NCI-H2227 (cell line): ENCODE measurements around the gene CROCC.
"Not testable (repeated sequence)": the region's sequence is repeated elsewhere in the genome, so short reads cannot be mapped to it uniquely, and the experiment has no call there.

Experiments used
- DNase-seq: peaks from one replicate; lab custom pipeline; 2025; ENCODE audit not compliant: unreplicated experiment; lab: John Stamatoyannopoulos, UW

CROCC gene

GRCh38 chr1:16914928-16915626 is 6.7 kb upstream of the CROCC start:
- DNase-seq = not testable (repeated sequence)

GRCh38 chr1:16915627-16915973 is 6.1 kb upstream of the CROCC start:
- DNase-seq = peak; percentile 44

- not testable (repeated sequence) for DNase-seq
Measured at GRCh38 chr1:16916036-16916880, 5.5 kb upstream of the CROCC start.

GRCh38 chr1:16918371-16918770 is 3.4 kb upstream of the CROCC start:
- no peak for DNase-seq

GRCh38 chr1:16918936-16919665 is 2.6 kb upstream of the CROCC start:
- DNase-seq = not testable (repeated sequence)

- no peak for DNase-seq
Measured at GRCh38 chr1:16920951-16921350, 780 bp upstream of the CROCC start.

GRCh38 chr1:16922466-16922865 is 735 bp downstream of the CROCC start:
- DNase-seq = no peak

- peak; percentile 35 for DNase-seq
Measured at GRCh38 chr1:16922885-16923431, 1.2 kb downstream of the CROCC start.

- peak; percentile 26 for DNase-seq
Measured at GRCh38 chr1:16924216-16924918, 2.6 kb downstream of the CROCC start.

GRCh38 chr1:16924919-16925477 is 3.3 kb downstream of the CROCC start:
- peak; percentile 28 for DNase-seq

- no peak for DNase-seq
Measured at GRCh38 chr1:16925635-16926490, 4.1 kb downstream of the CROCC start.

GRCh38 chr1:16926491-16927073 is 4.9 kb downstream of the CROCC start:
- peak; percentile 98 for DNase-seq

GRCh38 chr1:16927256-16927655 is 5.5 kb downstream of the CROCC start:
- DNase-seq = no peak

- no peak for DNase-seq
Measured at GRCh38 chr1:16927711-16928485, 6.2 kb downstream of the CROCC start.

- not testable (repeated sequence) for DNase-seq
Measured at GRCh38 chr1:16929146-16930041, 7.7 kb downstream of the CROCC start.

- DNase-seq = not testable (repeated sequence)
Measured at GRCh38 chr1:16931206-16931934, 9.6 kb downstream of the CROCC start.

- DNase-seq = not testable (repeated sequence)
Measured at GRCh38 chr1:16933945-16934344, 12.2 kb downstream of the CROCC start.
